GM21576 (cell line): ENCODE results near the gene ABHD16A.
"Not testable (repeated sequence)": the region's sequence is repeated elsewhere in the genome, so short reads cannot be mapped to it uniquely, and the experiment has no call there.

Experiments used
- ATAC-seq: cut with Tn5 transposase; IDR thresholded peaks from one replicate; pipeline ENCODE4 v1.9.1; 2021; ENCODE audit warnings: mild to moderate bottlenecking, moderate library complexity; ENCODE audit not compliant: unreplicated experiment

ABHD16A gene

DNA sequence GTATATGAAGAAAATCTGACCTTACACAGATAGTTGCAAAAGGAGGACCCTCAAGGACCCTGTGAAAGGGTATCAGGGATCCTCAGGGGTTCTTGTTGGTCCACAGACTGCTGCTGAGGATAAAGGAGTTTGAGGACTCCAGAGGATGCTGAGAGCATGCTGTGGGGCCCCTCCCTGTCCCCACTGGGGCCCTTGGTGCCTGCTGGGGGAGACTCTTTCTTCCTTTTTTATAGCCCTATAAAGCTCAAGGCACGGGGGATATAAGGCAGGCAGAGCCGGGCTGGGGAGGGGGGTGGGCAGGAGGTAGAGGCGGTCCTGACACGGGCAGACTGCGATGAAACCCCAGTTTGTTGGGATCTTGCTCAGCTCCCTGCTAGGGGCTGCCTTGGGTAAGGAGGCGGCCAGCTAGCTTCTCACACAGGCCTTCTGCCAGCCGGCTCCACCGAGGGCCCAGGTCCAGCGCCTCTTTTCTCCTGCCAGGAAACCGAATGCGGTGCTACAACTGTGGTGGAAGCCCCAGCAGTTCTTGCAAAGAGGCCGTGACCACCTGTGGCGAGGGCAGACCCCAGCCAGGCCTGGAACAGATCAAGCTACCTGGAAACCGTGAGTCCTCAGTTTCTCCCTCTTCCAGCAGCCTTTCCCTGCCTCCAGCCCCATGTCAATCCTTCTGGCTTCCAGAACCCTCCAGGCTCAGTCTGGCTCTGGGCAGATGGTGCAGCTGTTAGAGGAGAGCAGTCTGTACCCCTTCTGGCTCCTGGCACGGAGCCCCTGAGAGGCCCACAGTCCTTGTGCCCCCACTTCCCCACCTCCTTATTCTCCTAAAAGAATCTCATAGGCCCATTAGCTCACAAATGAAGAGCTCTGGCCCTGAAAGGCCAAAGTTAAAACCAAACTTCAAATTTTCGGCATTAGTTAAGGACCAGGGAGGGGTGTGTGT, 12.2 kb upstream of the ABHD16A start, which contains the start of gene LY6G6D:
LY6G6D (plus strand) TSS at position 327 of the 937 bp plus-strand sequence; CDS start at position 335, 8 bp downstream.
- no peak for ATAC-seq

DNA sequence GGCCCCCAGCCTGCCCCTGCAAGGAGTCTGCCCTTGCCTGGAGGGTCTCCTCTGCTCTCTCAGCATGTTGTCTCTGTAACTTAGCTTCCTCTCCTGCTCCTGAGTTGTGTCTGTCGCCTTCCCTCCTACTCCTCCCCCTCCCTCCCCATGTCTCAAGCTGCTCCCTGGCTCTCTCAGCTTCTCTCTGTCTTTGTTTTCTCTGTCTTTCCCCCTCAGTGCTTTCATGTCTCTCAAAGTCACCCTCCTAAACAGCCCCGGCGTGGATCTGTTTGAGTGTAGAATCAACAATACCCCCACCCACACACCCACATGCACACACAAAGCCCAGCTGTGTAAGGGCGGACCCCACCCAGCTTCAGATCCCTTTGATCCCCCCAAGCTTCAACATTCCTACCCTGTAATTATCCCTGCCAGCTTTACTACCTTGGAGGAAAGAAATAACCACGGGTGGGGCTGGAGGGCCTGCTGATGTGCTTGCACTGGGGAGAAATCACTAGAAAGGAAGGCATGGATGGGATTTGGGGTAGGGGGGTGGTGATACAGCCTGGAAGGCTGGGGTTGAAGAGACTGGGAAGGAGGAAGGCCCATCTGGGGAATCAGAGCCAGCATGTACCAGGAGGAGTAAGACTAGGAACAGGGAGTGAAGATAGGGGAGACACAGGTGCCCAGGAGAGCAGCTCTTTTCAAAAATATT, 11.0 kb upstream of the ABHD16A start:
- ATAC-seq, result no peak

DNA sequence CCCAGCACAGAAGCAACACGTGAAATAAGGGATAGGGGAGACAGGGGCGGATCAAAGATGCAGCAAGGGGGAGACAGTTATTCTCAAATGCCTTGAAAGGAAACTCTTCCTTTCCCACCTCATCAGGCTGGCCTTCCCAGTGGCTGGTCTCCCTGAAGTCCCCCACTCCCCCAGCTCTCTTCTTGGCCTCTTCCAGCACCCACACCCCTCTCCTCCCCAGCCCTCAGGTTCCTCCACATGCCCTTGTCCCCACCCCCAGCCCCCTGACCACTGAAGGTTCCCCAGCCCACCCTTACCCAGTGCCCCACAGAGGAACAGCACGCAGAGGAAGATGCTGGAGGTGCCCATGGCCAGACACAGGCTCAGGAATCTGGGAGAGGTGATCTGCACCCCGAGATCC, 10.3 kb upstream of the ABHD16A start:
- ATAC-seq, result no peak

DNA sequence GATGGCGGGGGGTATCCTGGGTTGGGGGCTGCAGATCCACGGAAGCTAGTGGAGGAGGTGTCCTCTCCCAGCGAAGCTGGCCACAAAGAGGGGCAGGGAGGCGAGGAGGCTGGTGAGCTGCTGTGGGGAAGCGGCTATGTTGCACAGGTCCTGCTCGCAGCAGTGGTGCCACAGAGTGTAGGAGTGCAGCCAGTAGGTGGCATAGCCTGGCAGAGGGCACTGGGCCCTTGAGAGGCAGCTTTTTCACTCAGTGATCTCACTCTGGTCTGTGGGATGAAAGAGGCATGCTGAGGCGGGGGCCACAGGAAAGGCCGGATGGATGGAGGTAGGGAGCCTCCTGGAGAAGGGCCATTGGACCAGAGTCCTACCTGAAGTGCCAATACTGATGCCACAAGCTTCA, 9.2 kb upstream of the ABHD16A start:
- ATAC-seq, result no peak

DNA sequence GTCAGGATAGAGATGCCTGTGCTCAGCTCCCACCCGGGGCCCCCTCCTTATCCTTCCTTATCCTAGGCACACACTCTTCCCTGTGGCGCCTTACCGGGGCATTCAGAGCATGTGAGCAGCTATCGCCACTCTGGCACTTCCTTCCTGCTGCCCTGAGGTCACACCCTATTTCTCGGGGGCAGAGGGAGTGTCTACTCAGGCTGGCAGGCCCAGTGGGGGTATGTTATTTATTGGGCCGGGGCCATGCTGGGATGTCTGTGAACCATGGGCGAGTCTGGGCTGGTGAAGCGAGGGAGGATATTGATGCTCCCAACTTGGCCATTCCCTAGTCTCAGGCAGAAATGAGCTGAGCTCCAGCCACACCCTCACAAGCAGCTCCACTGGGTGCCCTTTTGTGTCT, 8.1 kb upstream of the ABHD16A start:
- no peak for ATAC-seq

DNA sequence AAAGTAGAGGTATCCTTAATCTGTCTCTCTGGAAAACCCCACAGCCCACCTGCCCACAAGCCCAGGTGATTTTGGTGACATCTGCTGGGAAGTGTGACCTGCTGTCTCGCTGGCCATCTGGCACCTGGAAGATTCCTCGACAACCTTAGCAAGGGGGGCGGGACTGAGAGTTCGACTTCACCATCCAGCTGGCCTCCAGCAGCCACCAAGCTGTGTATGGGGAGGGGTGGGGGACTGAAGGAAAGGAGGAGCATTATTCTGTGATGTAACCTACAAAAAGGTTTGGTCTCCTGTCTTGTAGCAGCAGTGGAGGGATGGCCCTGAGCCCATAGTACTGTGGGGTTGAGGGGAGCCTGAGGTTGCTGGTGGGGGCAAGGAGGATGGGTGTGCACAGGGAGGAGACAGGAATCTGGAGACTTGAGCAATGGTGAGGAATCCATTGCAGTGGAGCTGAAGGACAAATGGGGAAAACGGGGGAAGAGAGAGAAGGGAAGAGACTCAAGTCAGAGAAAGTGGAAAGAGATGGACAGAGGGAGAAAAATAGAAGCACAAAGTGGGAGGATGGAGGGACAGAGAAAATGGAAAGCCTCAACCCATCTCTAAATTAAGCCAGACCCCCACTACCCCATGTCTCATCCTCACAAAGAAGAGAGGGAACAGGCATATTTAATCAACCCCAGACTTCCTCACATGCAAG, 7.5 kb upstream of the ABHD16A start:
- ATAC-seq, result no peak

DNA sequence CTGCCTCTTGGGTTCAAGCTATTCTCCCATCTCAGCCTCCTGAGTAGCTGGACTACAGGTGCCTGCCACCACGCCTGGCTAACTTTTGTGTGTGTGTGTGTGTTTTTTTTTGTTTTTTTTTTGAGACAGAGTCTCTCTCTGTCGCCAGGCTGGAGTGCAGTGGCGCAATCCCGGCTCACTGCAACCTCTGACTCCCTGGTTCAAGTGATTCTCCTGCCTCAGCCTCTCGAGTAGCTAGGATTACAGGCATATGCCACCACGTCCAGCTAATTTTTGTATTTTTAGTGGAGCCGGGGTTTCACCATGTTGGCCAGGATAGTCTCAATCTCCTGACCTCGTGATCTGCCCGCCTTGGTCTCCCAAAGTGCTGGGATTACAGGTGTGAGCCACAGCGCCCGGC, 6.0 kb upstream of the ABHD16A start:
- ATAC-seq, result not testable (repeated sequence)

DNA sequence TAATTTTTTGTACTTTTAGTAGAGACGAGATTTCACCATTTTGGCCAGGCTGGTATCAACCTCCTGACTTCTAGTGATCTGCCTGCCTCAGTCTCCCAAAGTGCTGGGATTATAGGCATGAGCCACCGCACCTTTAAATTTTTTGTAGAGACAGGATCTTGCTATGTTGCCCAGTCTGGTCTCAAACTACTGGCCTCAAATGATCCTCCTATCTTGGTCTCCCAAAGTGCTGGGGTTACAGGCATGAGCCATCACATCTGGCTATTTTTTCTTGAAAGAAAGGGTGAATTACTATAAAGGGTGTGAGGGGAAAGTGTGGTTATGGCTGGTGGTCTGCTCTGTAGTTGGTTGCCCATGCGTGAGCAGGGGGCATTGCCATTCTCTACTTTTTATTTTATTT, 5.1 kb upstream of the ABHD16A start:
- no peak for ATAC-seq

DNA sequence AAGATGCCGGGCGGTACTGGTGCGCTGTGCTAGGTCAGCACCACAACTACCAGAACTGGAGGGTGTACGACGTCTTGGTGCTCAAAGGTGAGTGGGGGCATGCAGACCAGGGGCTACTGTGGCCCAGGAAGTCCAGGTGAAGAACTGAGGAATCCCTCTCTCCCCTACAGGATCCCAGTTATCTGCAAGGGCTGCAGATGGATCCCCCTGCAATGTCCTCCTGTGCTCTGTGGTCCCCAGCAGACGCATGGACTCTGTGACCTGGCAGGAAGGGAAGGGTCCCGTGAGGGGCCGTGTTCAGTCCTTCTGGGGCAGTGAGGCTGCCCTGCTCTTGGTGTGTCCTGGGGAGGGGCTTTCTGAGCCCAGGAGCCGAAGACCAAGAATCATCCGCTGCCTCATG, 4.6 kb upstream of the ABHD16A start:
- ATAC-seq, result no peak

DNA sequence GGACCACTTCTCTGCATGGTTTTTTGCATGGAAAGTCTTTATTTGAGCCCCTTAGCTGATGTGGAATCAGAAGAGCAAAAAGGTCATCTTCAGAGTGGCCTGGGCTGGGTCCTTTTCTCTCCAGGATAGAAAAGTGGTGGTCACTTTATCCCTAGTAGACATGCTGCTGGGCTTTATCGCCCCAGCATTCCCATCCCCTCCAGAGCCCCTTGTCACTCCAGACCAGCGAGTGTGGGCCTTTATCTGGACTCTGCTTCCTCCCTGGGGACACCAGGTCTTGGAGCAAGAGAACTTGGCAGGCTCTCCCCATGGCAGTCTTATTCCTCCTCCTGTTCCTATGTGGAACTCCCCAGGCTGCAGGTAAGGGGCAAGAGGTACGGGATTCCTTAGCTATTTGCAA, 3.5 kb upstream of the ABHD16A start, which contains the start of gene LY6G6F:
LY6G6F (plus strand) TSS at position 268 of the 400 bp plus-strand sequence; CDS start at position 309, 41 bp downstream.
- no peak for ATAC-seq

DNA sequence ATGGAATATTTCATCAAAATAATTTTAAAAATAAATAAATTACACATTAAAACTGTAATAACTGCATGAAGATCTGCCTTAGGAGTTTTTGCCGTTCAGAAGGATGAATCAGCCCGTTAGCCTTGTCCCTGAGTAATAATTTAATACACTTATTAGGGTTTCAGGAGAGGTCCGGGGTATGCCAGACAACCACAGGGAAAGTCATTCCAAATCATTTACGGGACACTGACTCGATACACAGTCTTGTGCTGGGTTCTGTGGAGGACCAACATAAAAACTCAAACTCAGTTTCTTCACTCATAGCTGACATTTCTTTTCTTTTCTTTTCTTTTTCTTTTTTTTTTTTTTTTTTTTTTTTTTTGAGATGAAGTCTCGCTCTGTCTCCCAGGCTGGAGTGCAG, 2.8 kb upstream of the ABHD16A start:
- ATAC-seq, result no peak

DNA sequence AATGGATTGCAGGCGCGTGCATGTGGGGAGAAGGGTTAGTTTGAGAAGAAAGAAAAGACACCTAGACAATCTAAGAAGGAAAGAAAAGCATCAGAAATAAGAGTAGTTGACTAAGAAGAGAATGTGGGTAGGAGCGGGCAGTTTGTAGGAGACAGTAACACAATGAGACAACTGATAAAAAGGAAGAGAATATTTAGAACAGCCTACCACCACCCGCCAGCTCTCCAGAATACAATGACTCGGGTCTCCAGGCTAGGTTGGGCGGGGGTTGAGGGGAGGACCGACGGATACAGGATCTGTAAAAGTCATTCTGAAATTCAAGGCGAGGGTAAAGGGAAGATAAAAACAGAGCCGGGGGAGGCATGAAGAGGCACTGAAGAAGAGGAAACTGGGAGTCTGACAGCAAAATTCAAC, 712 bp downstream of the ABHD16A start:
- no peak for ATAC-seq

DNA sequence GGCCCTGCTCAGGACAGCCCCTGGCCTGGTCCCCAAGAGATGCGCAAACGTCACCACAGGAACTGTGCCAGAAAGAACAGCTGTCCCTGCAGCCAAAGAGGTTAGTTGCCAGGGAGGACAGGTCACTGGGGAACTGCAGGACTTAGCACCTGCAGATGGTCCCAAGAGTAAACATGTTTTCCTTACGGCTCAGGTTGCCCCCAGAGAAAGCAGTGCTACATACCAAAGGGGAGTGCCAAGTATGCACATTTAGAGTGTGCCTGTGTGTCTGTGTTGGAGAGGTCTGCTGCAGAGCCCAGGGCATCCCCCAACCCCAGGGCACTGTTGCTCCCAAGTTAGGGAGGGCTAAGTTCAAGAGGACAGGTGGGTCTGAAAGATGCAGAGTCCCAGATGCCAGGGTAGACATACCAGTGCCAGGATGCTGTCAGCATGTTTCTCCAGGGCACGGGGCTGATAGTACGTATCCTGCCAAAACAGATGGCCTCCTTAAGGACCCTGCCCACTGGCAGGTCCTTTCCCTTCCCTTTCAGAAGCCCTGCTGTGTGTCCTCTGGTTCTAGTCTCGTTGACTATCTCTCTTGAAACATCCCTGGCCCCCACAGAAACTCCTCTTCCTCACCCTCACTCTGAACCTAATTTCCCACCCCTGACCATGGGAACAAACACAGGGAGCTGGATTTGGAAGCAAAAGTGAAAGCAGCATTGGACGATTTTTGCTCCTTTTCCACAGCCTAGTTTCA, 1.3 kb downstream of the ABHD16A start:
- no peak for ATAC-seq

DNA sequence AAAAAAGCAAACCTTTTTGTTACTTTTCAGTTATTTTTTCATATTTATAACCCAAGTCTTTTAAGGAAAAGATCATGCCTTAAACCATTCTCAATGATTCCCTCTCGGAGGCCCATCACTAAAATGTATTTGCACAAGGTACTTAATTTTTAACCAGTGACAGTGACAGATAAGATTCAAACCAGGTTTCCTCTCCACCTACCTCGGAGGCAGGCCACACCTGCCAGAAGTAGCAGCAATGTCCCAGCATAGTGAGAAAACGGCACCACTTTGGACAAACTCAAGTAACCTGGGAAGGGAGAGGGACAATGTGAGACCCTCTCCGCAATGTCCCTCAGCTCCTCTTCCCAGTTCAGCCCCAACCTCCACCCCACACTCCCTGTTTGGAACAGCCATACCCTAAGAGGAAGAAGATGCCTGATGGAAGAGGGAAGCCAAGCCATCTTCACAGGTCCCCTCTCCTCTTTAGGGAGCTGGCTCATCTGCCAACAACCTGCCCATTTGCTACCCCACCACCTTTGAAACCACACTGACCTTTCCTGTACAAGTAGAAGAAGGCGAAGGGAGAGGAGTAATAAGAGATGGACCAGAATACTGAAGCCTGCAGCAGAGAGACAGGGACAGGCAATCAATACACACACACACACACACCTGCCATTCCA, 2.3 kb downstream of the ABHD16A start:
- ATAC-seq, result no peak

DNA sequence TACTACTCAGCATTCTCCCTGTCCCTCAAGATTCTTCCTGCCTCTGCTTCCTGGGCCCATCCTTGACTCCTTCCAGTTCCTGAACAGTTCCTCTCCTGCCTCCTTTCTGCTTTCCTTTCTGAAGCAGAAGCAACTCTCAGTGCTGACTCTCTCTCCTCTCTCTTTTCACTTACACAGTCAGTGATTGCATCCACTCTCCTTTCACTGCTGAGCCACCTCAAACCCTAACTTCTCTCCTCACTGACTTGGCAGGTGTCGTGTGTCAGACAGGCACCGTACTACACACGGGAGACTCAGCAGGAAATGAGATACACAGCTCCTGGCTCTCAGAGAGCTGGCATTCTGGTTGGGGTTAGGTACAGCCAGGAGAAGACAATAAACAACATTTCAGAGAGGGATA, 5.6 kb downstream of the ABHD16A start:
- ATAC-seq, result no peak

DNA sequence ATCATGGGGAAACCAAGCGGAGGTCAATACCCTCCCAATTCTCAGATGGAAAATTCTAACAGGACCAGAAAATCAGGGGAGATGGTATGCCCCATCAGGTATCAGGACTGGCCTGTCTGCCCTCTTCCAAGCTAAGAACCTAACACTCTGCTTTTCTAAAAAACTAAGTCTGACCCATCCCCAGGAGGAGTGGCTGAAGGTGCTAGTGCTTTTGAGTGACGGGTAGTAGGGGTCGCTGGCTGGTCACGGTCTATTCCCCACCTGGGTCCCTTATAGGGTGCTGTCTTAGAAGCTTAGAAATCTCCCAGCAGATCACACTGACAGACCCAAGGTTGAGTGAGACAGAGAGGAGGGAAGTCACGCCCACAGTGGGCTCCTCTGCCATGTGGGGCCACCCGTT, 9.6 kb downstream of the ABHD16A start:
- ATAC-seq, result no peak

DNA sequence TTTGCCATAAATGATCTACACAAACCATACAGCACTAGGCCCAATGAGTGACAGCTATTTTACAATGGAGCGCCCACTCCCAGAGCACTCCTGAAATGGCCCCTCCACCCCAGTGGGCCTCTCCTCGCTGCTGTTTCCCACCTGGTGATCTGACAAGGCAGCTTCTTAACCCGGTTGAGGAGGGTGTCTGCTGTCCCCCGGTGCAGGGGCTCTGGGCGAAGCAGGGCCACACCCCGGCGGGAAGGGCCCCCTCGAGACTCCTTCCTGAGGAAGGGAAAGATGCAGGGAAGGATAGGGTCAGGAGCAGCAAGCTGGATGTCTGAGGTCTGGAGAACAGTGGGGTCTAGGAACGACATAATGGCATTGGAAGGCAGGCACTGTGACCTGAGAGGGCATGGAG, 10.2 kb downstream of the ABHD16A start:
- ATAC-seq, result no peak

DNA sequence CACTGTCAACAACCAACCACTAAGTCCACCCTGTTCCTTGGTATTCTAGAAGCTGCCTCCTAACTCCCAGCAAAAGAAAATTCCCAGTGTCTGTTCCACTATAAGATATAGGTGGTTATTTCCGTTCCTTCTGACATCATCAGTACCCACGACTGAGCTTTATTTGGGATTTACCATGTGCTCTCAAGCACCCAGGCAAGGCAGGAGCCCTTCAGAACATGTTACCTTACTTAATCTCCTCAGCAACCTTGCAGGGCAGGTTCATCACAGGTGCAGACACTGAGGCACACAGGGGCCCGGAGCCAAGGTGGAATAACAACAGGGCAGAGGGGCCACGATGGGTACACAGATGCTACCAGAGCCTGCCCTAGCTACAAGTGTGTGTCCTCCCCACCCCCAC, 10.8 kb downstream of the ABHD16A start:
- ATAC-seq, result no peak

DNA sequence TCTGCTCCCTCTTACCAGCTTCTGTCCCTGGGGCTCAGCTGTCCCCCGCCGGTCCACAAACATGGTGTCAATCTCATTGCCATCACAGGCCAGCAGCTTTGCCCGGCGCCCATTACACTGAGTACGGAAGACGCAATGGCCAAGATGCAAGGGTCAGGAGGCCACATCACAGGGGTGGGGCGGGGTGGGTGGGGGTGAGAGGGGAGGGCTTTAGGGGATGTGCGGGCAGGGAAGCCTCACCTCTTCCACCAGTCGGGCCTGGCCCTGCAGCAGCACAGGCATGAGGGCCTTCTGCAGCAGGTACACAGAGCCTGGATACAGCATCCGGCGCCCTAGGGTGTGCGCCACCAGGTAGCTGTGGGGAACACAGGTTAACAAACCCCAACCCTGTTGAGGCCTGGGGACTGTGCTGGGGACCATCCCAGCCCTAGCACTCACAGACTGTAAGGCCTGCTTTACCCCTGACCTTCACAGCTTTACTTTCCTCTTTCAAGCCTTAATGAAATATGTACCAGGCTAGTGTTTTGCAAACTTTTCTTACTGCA, 11.5 kb downstream of the ABHD16A start:
- ATAC-seq, result no peak

DNA sequence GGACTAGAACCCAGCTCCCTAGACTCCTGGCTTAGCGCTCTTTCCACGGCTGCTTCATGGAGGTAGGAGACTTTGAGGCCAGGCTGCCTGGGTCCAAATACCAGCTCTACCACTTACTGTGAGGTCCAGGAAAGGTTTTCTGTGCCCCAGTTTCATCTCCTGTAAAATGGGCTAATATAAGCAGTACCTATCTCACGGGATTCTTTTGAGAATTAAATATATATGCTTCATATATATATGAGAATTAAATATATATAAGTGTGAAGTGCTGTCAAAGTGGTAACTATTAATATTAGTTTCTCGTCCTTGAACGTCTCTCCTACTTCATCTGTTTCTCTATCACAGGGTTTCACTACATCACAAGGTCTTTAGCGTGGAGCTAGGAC, 12.1 kb downstream of the ABHD16A start:
- no peak for ATAC-seq
